Measurements from ENCODE around the gene NPSR1. TPM values are rescaled to one million over a fixed set of nuclear protein-coding genes. Genes with fewer than 3 reads are reported as not detected.

The NPSR1 gene
- total RNA-seq, 1 donor from 2014 or later, result not detected

DNA sequence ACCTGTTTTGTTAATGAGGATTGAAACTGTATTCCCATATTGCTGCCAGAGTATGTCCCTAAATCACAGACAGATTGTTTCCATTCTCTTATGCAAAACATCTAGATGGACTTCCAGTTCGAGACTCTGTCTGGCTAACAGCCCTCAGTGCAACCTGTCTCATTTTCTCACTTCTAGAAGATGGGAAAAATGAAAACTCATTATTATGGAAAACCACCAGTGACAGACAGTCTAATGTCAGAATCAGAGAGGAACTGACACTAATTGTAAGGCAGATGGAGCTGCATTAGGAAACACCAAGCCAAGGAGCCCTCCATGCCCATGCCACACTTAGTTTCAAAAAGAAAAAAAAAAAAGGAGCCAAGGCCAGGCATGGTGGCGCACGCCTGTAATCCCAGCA, 61.6 kb downstream of the NPSR1 start:
- no peak for DNase-seq (ENCODE audit: low read depth)
- H3K4me3 ChIP-seq (ENCODE audit: low read depth, low read length), result no peak overlapping the region
- TF ChIP-seq, protein P1, sequence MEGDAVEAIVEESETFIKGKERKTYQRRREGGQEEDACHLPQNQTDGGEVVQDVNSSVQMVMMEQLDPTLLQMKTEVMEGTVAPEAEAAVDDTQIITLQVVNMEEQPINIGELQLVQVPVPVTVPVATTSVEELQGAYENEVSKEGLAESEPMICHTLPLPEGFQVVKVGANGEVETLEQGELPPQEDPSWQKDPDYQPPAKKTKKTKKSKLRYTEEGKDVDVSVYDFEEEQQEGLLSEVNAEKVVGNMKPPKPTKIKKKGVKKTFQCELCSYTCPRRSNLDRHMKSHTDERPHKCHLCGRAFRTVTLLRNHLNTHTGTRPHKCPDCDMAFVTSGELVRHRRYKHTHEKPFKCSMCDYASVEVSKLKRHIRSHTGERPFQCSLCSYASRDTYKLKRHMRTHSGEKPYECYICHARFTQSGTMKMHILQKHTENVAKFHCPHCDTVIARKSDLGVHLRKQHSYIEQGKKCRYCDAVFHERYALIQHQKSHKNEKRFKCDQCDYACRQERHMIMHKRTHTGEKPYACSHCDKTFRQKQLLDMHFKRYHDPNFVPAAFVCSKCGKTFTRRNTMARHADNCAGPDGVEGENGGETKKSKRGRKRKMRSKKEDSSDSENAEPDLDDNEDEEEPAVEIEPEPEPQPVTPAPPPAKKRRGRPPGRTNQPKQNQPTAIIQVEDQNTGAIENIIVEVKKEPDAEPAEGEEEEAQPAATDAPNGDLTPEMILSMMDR (conservative IDR thresholded peaks at IDR 0.05; ENCODE audit: low read depth, low read length), result no peak

- DNase-seq (ENCODE audit: low read depth), result no peak
- no peak overlapping the region for H3K4me3 ChIP-seq (ENCODE audit: low read depth, low read length)
- TF ChIP-seq, protein P1 (conservative IDR thresholded peaks at IDR 0.05; ENCODE audit: low read depth, low read length), result no peak
Observed at GRCh38 chr7:34720289-34720688, 62.3 kb downstream of the NPSR1 start.

GRCh38 chr7:34723338-34723737, 65.3 kb downstream of the NPSR1 start:
- TF ChIP-seq, protein P1 (conservative IDR thresholded peaks at IDR 0.05; ENCODE audit: low read depth, low read length), result no peak
- no peak for DNase-seq (ENCODE audit: low read depth)
- H3K4me3 ChIP-seq (ENCODE audit: low read depth, low read length), result no peak overlapping the region

DNA sequence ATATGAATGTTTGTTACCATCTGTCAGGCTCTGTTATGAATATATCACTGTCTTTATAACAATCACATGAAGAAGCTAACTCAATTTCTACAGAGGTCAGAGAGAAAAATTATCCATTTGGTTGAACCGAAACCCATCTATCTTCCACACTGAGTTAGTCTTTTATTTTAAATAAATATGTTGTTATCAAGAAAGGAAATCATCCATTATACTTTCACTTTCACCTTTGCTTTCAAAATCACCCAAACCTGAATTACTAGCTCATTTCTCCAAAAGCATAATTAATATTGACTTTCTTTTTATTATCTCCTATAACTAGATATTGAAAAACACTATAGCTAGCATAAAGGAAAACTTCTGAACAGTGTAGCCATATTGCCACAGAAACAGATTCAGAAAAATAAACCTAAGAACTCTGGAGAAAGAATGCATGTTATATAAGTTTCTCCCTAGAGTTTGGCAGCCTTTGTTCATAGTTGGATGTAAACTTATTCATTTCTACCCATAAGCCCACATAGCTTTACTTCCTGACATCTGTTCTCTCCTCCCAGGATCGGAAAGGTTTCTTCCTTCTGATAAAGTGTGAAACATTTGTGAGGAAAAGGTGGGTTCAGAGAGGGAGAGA, 66.0 kb downstream of the NPSR1 start:
- TF ChIP-seq, protein P1 (conservative IDR thresholded peaks at IDR 0.05; ENCODE audit: low read depth, low read length), result no peak
- no peak overlapping the region for H3K4me3 ChIP-seq (ENCODE audit: low read depth, low read length)
- no peak for DNase-seq (ENCODE audit: low read depth)

- DNase-seq (ENCODE audit: low read depth), result no peak
- H3K4me3 ChIP-seq (ENCODE audit: low read depth, low read length), result no peak overlapping the region
- TF ChIP-seq, protein P1 (conservative IDR thresholded peaks at IDR 0.05; ENCODE audit: low read depth, low read length), result no peak
Observed at GRCh38 chr7:34726221-34726620, 68.2 kb downstream of the NPSR1 start.

DNA sequence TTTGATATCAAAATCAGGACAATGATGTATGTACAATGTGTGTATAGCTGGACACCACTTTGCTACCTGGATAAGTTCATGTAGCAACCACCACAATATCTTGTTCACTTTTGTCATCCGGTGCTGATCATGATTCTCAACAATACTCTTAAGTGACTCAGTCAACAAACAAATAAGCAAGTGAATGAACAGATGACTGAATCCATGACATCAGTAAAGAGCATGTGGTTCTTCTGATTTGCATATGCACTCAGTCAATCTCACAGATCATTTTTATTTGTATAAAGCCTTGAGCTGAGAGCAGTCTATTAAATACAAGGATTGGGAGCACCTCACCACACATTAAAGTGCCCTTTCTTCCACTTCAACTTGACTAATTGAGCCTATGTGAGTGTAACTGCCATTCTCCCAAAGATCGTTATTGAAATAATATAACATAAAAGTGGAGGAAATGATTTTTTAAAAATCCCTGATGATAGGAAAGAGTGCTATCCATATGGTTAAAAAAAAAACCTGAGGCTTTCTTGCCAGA, 69.5 kb downstream of the NPSR1 start:
- H3K4me3 ChIP-seq (ENCODE audit: low read depth, low read length), result no peak overlapping the region
- peak; percentile 16 for DNase-seq (ENCODE audit: low read depth)
- TF ChIP-seq, protein P1 (conservative IDR thresholded peaks at IDR 0.05; ENCODE audit: low read depth, low read length), result no peak

DNA sequence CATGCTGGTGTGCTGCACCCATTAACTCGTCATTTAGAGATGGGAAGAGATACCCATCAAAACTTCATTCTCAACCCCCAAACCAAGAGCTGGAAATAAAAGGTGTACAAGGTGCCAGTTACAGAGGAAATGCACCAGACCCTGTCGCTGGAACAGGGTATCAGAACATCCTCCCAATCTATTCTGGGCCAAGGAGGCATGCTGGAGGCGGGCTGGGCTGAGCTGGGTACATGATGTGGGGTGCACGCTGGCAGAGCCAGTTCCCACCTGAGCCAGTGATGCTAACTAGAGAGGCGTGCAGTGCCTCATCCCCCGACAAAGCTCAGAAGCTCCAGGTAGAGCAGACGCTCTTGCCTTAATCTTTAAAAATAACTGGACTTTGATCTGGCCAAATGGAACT, 70.1 kb downstream of the NPSR1 start:
- TF ChIP-seq, protein P1 (conservative IDR thresholded peaks at IDR 0.05; ENCODE audit: low read depth, low read length), result no peak
- H3K4me3 ChIP-seq (ENCODE audit: low read depth, low read length), result no peak overlapping the region
- no peak for DNase-seq (ENCODE audit: low read depth)
